Stomach (tissue), 9 donors: ENCODE measurements around the gene KRAS. TPM values are rescaled to one million over a fixed set of nuclear protein-coding genes. Genes with fewer than 3 reads are reported as not detected.

Experiments used
- DNase-seq, 2 donors: peaks; one replicate each; pipeline versions ENCODE4 v3.0.0 to v3.0.0-alpha.2; 2013 to 2019
- H3K27ac ChIP-seq, 5 donors: fragments of 200-600 bp in 4 of 5; sonication (generic) in 4 of 5; one replicate each; pipeline ENCODE4 v1.5.1; 2013 to 2019; ENCODE audit warnings: mild to moderate bottlenecking in 1 of 5, moderate library complexity in 1 of 5
- H3K27me3 ChIP-seq, 3 donors: fragments of 200-600 bp; sonication (generic); one replicate each; pipeline ENCODE4 v1.5.1; 2017 to 2019; ENCODE audit warnings: mixed run types in 1 of 3
- H3K36me3 ChIP-seq, 4 donors: fragments of 200-600 bp; sonication (generic); 1 replicate in 3 of 4; 2 replicates in 1 of 4; pipeline ENCODE4 v1.5.1; 2016 to 2019
- H3K4me1 ChIP-seq, 4 donors: fragments of 200-600 bp; sonication (generic); one replicate each; pipeline ENCODE4 v1.5.1; 2016 to 2019
- H3K4me3 ChIP-seq, 4 donors: fragments of 200-600 bp; sonication (generic) in 3 of 4; one replicate each; pipeline ENCODE4 v1.5.1; 2016 to 2019; ENCODE audit warnings: mild to moderate bottlenecking in 1 of 4
- H3K9me3 ChIP-seq, 4 donors: fragments of 200-600 bp; sonication (generic); one replicate each; pipeline ENCODE4 v1.5.1; 2016 to 2019
- EP300 ChIP-seq: sonication (generic); formaldehyde crosslinking; IDR thresholded peaks from one replicate; pipeline ENCODE4 v1.6.1; 2017; ENCODE audit warnings: antibody characterized with exemption
- POLR2A ChIP-seq, 4 donors: fragments of 450-650 bp; IDR thresholded peaks; one replicate each; pipeline ENCODE4 v1.6.1; 2016; ENCODE audit warnings: antibody characterized with exemption in 4 of 4, control low read depth in 2 of 4, mild to moderate bottlenecking in 1 of 4, moderate library complexity in 1 of 4
- POLR2AphosphoS5 ChIP-seq, 3 donors: sonication (generic); formaldehyde crosslinking; IDR thresholded peaks; one replicate each; pipeline ENCODE4 v1.6.1; 2016; ENCODE audit warnings: antibody characterized with exemption in 3 of 3
- WGBS, 5 donors: extraction: QIAGEN DNeasy Blood & Tissue Kit in 3 of 5; methylation state at CpG; one replicate each; pipeline versions ENCODE4 v1.1.5 to v1.1.7; 2013 to 2018; 5-methylcytosine and 5-hydroxymethylcytosine counted together
- intact Hi-C: fragments of 100-400 bp; cut with DNase I; formaldehyde crosslinking; loops from one replicate; pipeline ENCODE4 v1.15.1; 2023; ENCODE audit warnings: low total_unique reads
- polyA plus RNA-seq, 3 donors: library from polyadenylated mRNA; stranded (reverse); fragments of 200-250 nt; gene quantifications; one replicate each; pipeline ENCODE4 v1.2.3, GENCODE V29; 2013
- total RNA-seq, 5 donors: library from RNA; depleted of rRNA; stranded (reverse); fragments of >200 nt; gene quantifications; one replicate each; pipeline versions ENCODE4 v1.1.0 to v1.2.3, GENCODE V29; 2014 to 2016
- TF ChIP-seq, protein P1 (sequence below), 7 experiments: fragments of 450-650 bp in 4 of 7; fragments of 200-600 bp in 3 of 7; sonication (generic) in 3 of 7; IDR thresholded peaks; one replicate each; pipeline ENCODE4 v1.5.1; 2016 to 2019; ENCODE audit warnings: antibody characterized with exemption in 7 of 7, control low read depth in 2 of 7, mild to moderate bottlenecking in 1 of 7
- donor health status: healthy with polysubstance abuse.
- donor health status: Bipolar disorder and iron deficiency.
- donor health status: healthy.

KRAS gene
- total and polyA plus RNA-seq, 8 donors = 6.6 to 75.3 (median 17.6) TPM

DNA sequence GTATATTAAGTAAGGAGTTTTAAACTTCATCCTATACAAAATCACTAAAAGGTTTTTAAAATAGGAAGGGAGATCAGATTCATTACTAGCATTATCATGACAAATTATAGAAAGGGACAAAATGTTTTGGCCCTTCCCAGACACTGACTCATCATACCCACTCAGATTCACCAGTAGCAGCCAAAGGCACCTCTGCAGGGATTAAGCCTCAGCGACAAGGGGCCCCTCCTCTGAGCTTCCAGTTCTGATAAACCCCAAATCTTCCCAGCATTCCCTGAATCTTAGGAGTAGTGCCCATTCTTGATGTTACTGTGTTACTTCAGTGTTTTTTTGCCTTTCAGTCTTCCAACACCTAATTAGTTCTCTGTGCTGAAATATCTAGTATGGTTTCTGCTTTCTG, 14.5 kb downstream of the KRAS start:
- H3K9me3 ChIP-seq = no peaks in the 10 kb centered on the region
- peaks cover 7 to 39% (median 12%) of the 10 kb centered on the region in 4 donors for H3K4me1 ChIP-seq
- no peak overlapping the region for H3K27ac ChIP-seq
- DNase-seq = no peak
- H3K36me3 ChIP-seq = peaks cover 0 to 49% (median 23%) of the 10 kb centered on the region in 4 donors
- H3K27me3 ChIP-seq = no peaks in the 10 kb centered on the region
- WGBS, 5 donors = 39 to 60% (median 50%) methylated on average over 1 of the region's 1 CpG
- intact Hi-C loops = loop anchor here (10.0 kb wide), 1 partner anchor 159 kb away; no protein-coding TSS in a partner anchor
- no peak overlapping the region for H3K4me3 ChIP-seq
- TF ChIP-seq EP300 (no peak), POLR2AphosphoS5 (IDR thresholded peaks at IDR 0.05) (no peak), POLR2A (IDR thresholded peaks at IDR 0.05) (no peak)
- TF ChIP-seq, protein P1, sequence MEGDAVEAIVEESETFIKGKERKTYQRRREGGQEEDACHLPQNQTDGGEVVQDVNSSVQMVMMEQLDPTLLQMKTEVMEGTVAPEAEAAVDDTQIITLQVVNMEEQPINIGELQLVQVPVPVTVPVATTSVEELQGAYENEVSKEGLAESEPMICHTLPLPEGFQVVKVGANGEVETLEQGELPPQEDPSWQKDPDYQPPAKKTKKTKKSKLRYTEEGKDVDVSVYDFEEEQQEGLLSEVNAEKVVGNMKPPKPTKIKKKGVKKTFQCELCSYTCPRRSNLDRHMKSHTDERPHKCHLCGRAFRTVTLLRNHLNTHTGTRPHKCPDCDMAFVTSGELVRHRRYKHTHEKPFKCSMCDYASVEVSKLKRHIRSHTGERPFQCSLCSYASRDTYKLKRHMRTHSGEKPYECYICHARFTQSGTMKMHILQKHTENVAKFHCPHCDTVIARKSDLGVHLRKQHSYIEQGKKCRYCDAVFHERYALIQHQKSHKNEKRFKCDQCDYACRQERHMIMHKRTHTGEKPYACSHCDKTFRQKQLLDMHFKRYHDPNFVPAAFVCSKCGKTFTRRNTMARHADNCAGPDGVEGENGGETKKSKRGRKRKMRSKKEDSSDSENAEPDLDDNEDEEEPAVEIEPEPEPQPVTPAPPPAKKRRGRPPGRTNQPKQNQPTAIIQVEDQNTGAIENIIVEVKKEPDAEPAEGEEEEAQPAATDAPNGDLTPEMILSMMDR (IDR thresholded peaks at IDR 0.05) = no peak

- peaks cover 0 to 35% (median 24%) of the 10 kb centered on the region in 4 donors for H3K36me3 ChIP-seq
- H3K27me3 ChIP-seq = no peaks in the 10 kb centered on the region
- no peaks in the 10 kb centered on the region for H3K9me3 ChIP-seq
- WGBS, 5 donors = 93 to 100% (median 95%) methylated on average over 1 of the region's 1 CpG
- peaks cover 0 to 10% (median 0%) of the 10 kb centered on the region in 4 donors for H3K4me1 ChIP-seq
- intact Hi-C loops = no loop called here
- H3K4me3 ChIP-seq = no peak overlapping the region
- no peak for DNase-seq
- no peak overlapping the region for H3K27ac ChIP-seq
- TF ChIP-seq POLR2A (IDR thresholded peaks at IDR 0.05) (no peak), POLR2AphosphoS5 (IDR thresholded peaks at IDR 0.05) (no peak), EP300 (no peak)
- TF ChIP-seq, protein P1 (IDR thresholded peaks at IDR 0.05) = no peak
Observed at GRCh38 chr12:25213338-25213737, 37.4 kb downstream of the KRAS start.

DNA sequence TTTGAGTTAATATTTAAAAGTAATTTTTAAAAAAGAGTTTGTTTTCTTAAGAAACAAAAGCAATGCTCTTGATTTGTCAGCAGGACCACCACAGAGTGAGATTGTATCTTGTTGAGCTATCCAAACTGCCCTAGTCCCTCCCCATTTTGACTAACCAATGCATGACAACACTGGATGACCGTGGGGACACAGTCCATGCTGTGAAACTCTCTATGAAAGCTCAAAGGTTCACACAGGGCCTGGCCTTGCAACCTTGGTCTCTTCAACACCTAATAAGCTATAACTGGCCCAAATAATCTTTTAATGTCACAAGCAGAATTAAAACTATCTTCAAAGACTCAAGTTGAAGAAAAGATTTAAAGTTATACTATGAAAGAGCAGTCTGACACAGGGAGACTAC, 42.2 kb downstream of the KRAS start:
- H3K9me3 ChIP-seq = no peaks in the 10 kb centered on the region
- peaks cover 0 to 58% (median 45%) of the 10 kb centered on the region in 4 donors for H3K36me3 ChIP-seq
- WGBS, 5 donors = 81 to 95% (median 88%) methylated on average over 1 of the region's 1 CpG
- H3K4me3 ChIP-seq = no peak overlapping the region
- peaks cover 0 to 10% (median 0%) of the 10 kb centered on the region in 4 donors for H3K4me1 ChIP-seq
- no peak overlapping the region for H3K27ac ChIP-seq
- H3K27me3 ChIP-seq = no peaks in the 10 kb centered on the region
- intact Hi-C loops = no loop called here
- TF ChIP-seq POLR2A (IDR thresholded peaks at IDR 0.05) (no peak), EP300 (no peak), POLR2AphosphoS5 (IDR thresholded peaks at IDR 0.05) (no peak)
- TF ChIP-seq, protein P1 (IDR thresholded peaks at IDR 0.05) = no peak
- DNase-seq = no peak

DNA sequence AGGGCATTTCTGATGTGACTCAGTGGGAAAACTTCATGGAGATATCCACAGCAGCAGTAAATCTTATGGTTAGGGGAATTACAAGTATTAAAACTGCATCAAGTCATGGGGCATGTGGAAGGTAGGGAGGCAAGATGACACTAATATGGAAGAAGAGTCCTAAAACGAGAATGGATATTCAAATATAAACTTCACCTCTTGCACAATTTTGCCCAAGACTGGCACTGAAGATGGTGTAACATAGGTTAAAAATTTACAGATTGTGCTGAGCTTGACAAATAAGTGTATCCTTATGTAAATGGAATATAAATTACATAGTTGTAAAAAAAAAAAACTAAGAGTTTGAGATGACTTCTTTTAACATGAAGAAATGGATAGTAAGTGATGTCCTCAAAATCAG, 42.9 kb downstream of the KRAS start:
- intact Hi-C loops = no loop called here
- Histone ChIP-seq H3K9me3 (no peaks in the 10 kb centered on the region), H3K27ac (no peak overlapping the region), H3K4me3 (no peak overlapping the region), H3K36me3 (peaks cover 0 to 63% (median 44%) of the 10 kb centered on the region in 4 donors), H3K4me1 (peaks cover 0 to 10% (median 0%) of the 10 kb centered on the region in 4 donors), H3K27me3 (no peaks in the 10 kb centered on the region)
- TF ChIP-seq POLR2A (IDR thresholded peaks at IDR 0.05) (no peak), POLR2AphosphoS5 (IDR thresholded peaks at IDR 0.05) (no peak), EP300 (no peak)
- TF ChIP-seq, protein P1 (IDR thresholded peaks at IDR 0.05) = no peak
- DNase-seq = no peak
- WGBS, 5 donors = 70 to 100% (median 80%) methylated on average over 1 of the region's 1 CpG
